Measurements from ENCODE around the gene ARHGEF4.
"Not testable (repeated sequence)": the region's sequence is repeated elsewhere in the genome, so short reads cannot be mapped to it uniquely, and the experiment has no call there.

Gene ARHGEF4

GRCh38 chr2:130981667-130982066, 145.0 kb downstream of the ARHGEF4 start:
- no peak for TF ChIP-seq CTCF (IDR thresholded peaks at IDR 0.05; ENCODE audit: control extremely low read depth, extremely low read depth, low read depth, missing control alignments)
- no peak for DNase-seq (ENCODE audit: extremely low spot score)
- ChIA-PET POLR2A (no interaction called here), CTCF (no interaction called here)

- no peak for TF ChIP-seq CTCF (IDR thresholded peaks at IDR 0.05; ENCODE audit: control extremely low read depth, extremely low read depth, low read depth, missing control alignments)
- DNase-seq (ENCODE audit: extremely low spot score): no peak
- ChIA-PET CTCF (no interaction called here), POLR2A (no interaction called here)
Observed at GRCh38 chr2:130985206-130985780, 148.6 kb downstream of the ARHGEF4 start.

- no peak for TF ChIP-seq CTCF (IDR thresholded peaks at IDR 0.05; ENCODE audit: control extremely low read depth, extremely low read depth, low read depth, missing control alignments)
- no peak for DNase-seq (ENCODE audit: extremely low spot score)
- ChIA-PET CTCF (no interaction called here), POLR2A (no interaction called here)
Observed at GRCh38 chr2:130985831-130986649, 149.3 kb downstream of the ARHGEF4 start.

- POLR2A ChIA-PET: no interaction called here
Observed at GRCh38 chr2:130986890-130987493, 150.3 kb downstream of the ARHGEF4 start.

GRCh38 chr2:130987519-130988425, 151.1 kb downstream of the ARHGEF4 start:
- ChIA-PET POLR2A (no interaction called here), CTCF (no interaction called here)
- TF ChIP-seq CTCF (IDR thresholded peaks at IDR 0.05; ENCODE audit: control extremely low read depth, extremely low read depth, low read depth, missing control alignments): no peak
- DNase-seq (ENCODE audit: extremely low spot score): no peak

More at GRCh38 chr2:130986890-130987493, 150.3 kb downstream of the ARHGEF4 start:
- CTCF ChIA-PET: no interaction called here
- DNase-seq (ENCODE audit: extremely low spot score): no peak
- TF ChIP-seq CTCF (IDR thresholded peaks at IDR 0.05; ENCODE audit: control extremely low read depth, extremely low read depth, low read depth, missing control alignments): no peak

GRCh38 chr2:130991446-130991845, 154.7 kb downstream of the ARHGEF4 start:
- DNase-seq (ENCODE audit: extremely low spot score); CTCF ChIA-PET; POLR2A ChIA-PET: not testable (repeated sequence)

- POLR2A ChIA-PET; DNase-seq (ENCODE audit: extremely low spot score); CTCF ChIA-PET: not testable (repeated sequence)
Observed at GRCh38 chr2:130992003-130992402, 155.3 kb downstream of the ARHGEF4 start.
